Measurements from ENCODE around the gene SCLT1. TPM values are rescaled to one million over a fixed set of nuclear protein-coding genes. Genes with fewer than 3 reads are reported as not detected.

SCLT1 gene
- total RNA-seq, 1 donor from 2014 or later, result 14.4 TPM

GRCh38 chr4:128986908-128987307, 106.4 kb downstream of the SCLT1 start:
- intact Hi-C loops (cut with DNase I), result no loop called here
- H3K9me3 ChIP-seq, result no peaks in the 10 kb centered on the region
- peaks cover 10% of the 10 kb centered on the region for H3K36me3 ChIP-seq
- ATAC-seq, result no peak
- no peak for TF ChIP-seq CTCF (IDR thresholded peaks at IDR 0.05)
- no peak overlapping the region for H3K4me3 ChIP-seq
- DNase-seq, result no peak
- H3K27me3 ChIP-seq, result no peaks in the 10 kb centered on the region
- no peaks in the 10 kb centered on the region for H3K4me1 ChIP-seq
- no peak overlapping the region for H3K27ac ChIP-seq

GRCh38 chr4:128986019-128986418, 107.3 kb downstream of the SCLT1 start:
- intact Hi-C loops (cut with DNase I), result no loop called here
- Histone ChIP-seq H3K4me3 (no peak overlapping the region), H3K4me1 (no peaks in the 10 kb centered on the region), H3K27me3 (no peaks in the 10 kb centered on the region), H3K36me3 (peaks cover 10% of the 10 kb centered on the region), H3K27ac (no peak overlapping the region), H3K9me3 (no peaks in the 10 kb centered on the region)
- DNase-seq (no peak), ATAC-seq (no peak)
- no peak for TF ChIP-seq CTCF (IDR thresholded peaks at IDR 0.05)

GRCh38 chr4:128983771-128984485, 109.4 kb downstream of the SCLT1 start:
- ATAC-seq (no peak), DNase-seq (no peak)
- H3K4me3 ChIP-seq, result no peak overlapping the region
- no peak overlapping the region for H3K27ac ChIP-seq
- no peaks in the 10 kb centered on the region for H3K9me3 ChIP-seq
- intact Hi-C loops (cut with DNase I), result no loop called here
- H3K27me3 ChIP-seq, result no peaks in the 10 kb centered on the region
- peaks cover 10% of the 10 kb centered on the region for H3K36me3 ChIP-seq
- no peak for TF ChIP-seq CTCF (IDR thresholded peaks at IDR 0.05)
- no peaks in the 10 kb centered on the region for H3K4me1 ChIP-seq

- no peak for ATAC-seq
- Histone ChIP-seq H3K27me3 (no peaks in the 10 kb centered on the region), H3K4me1 (no peaks in the 10 kb centered on the region), H3K9me3 (no peaks in the 10 kb centered on the region), H3K36me3 (peaks cover 1% of the 10 kb centered on the region), H3K27ac (no peak overlapping the region), H3K4me3 (no peak overlapping the region)
- no peak for DNase-seq
- TF ChIP-seq CTCF (IDR thresholded peaks at IDR 0.05), result no peak
- intact Hi-C loops (cut with DNase I), result no loop called here
These were observed 112.0 kb downstream of the SCLT1 start for GRCh38 chr4:128981377-128981776.

GRCh38 chr4:128980816-128981326, 112.5 kb downstream of the SCLT1 start:
- intact Hi-C loops (cut with DNase I), result no loop called here
- TF ChIP-seq CTCF (IDR thresholded peaks at IDR 0.05), result no peak

More at GRCh38 chr4:128980816-128981326, 112.5 kb downstream of the SCLT1 start:
- ATAC-seq, result no peak
- DNase-seq, result no peak
- H3K4me3 ChIP-seq, result no peak overlapping the region
- no peaks in the 10 kb centered on the region for H3K36me3 ChIP-seq
- no peaks in the 10 kb centered on the region for H3K27me3 ChIP-seq
- H3K27ac ChIP-seq, result no peak overlapping the region
- no peaks in the 10 kb centered on the region for H3K9me3 ChIP-seq
- H3K4me1 ChIP-seq, result no peaks in the 10 kb centered on the region
